NCI-H146 treated with DMSO at 0.1 percent for 48 hours (cell line): ENCODE results near the gene PPP1R12A.

Experiments
- DNase-seq: peaks from one replicate; lab custom pipeline; 2025; ENCODE audit not compliant: unreplicated experiment; lab: John Stamatoyannopoulos, UW

Gene PPP1R12A

GRCh38 chr12:79769860-79770485 is 164.9 kb downstream of the PPP1R12A start:
- no peak for DNase-seq

- no peak for DNase-seq
Observed at GRCh38 chr12:79769189-79769859, 165.6 kb downstream of the PPP1R12A start.

GRCh38 chr12:79766705-79767464 is 168.0 kb downstream of the PPP1R12A start:
- no peak for DNase-seq

- no peak for DNase-seq
Observed at GRCh38 chr12:79765157-79765556, 169.7 kb downstream of the PPP1R12A start.

GRCh38 chr12:79764641-79765040 is 170.3 kb downstream of the PPP1R12A start:
- no peak for DNase-seq

- DNase-seq, result no peak
Observed at GRCh38 chr12:79763766-79764452, 171.0 kb downstream of the PPP1R12A start.

- no peak for DNase-seq
Observed at GRCh38 chr12:79761341-79761740, 173.6 kb downstream of the PPP1R12A start.

- no peak for DNase-seq
Observed at GRCh38 chr12:79747274-79747673, 187.6 kb downstream of the PPP1R12A start.

GRCh38 chr12:79737875-79738718 is 196.8 kb downstream of the PPP1R12A start:
- DNase-seq, result peak; percentile 79

- no peak for DNase-seq
Observed at GRCh38 chr12:79732638-79733037, 202.3 kb downstream of the PPP1R12A start.

- no peak for DNase-seq
Observed at GRCh38 chr12:79725987-79726386, 208.9 kb downstream of the PPP1R12A start.
